Esophagus (tissue), 2 donors: ENCODE measurements around the gene RNASE7. TPM values are rescaled to one million over a fixed set of nuclear protein-coding genes. Genes with fewer than 3 reads are reported as not detected.

ENCODE experiments used
- H3K27ac ChIP-seq, 2 donors: one replicate each; pipeline ENCODE4 v1.5.1; 2013; ENCODE audit warnings: low read depth in 2 of 2, mild to moderate bottlenecking in 2 of 2, inconsistent platforms in 1 of 2, low read length in 1 of 2, moderate library complexity in 1 of 2
- H3K27me3 ChIP-seq, 2 donors: one replicate each; pipeline ENCODE4 v1.6.1; 2013; ENCODE audit warnings: low read length in 2 of 2, control low read depth in 1 of 2, mild to moderate bottlenecking in 1 of 2; ENCODE audit not compliant: insufficient read depth in 2 of 2, control insufficient read depth in 1 of 2
- H3K36me3 ChIP-seq, 2 donors: one replicate each; pipeline ENCODE4 v1.6.1; 2013; ENCODE audit warnings: low read length in 1 of 2; ENCODE audit not compliant: control insufficient read depth in 2 of 2, insufficient read depth in 2 of 2
- H3K4me1 ChIP-seq, 2 donors: one replicate each; pipeline ENCODE4 v1.6.1; 2013; ENCODE audit warnings: low read length in 1 of 2; ENCODE audit not compliant: control insufficient read depth in 2 of 2, insufficient read depth in 2 of 2
- H3K4me3 ChIP-seq, 2 donors: one replicate each; pipeline ENCODE4 v1.5.1; 2013; ENCODE audit warnings: low read length in 2 of 2, mild to moderate bottlenecking in 2 of 2, low read depth in 1 of 2, moderate library complexity in 1 of 2
- H3K9me3 ChIP-seq, 2 donors: one replicate each; pipeline ENCODE4 v1.6.1; 2013; ENCODE audit warnings: mild to moderate bottlenecking in 2 of 2, low read depth in 1 of 2, low read length in 1 of 2, moderate library complexity in 1 of 2; ENCODE audit not compliant: control insufficient read depth in 2 of 2, insufficient read depth in 1 of 2
- WGBS, 2 donors: extraction: QIAGEN DNeasy Blood & Tissue Kit; methylation state at CpG; one replicate each; pipeline ENCODE4 v1.1.7; 2013; 5-methylcytosine and 5-hydroxymethylcytosine counted together
- polyA plus RNA-seq, 2 donors: library from polyadenylated mRNA; stranded (reverse); fragments of 200-250 nt; gene quantifications; one replicate each; pipeline ENCODE4 v1.2.3, GENCODE V29; 2013
- donor health status: healthy with polysubstance abuse.
- donor health status: Bipolar disorder and iron deficiency.

Gene RNASE7
- polyA plus RNA-seq, 2 donors = 33.9 to 92.8 TPM

DNA sequence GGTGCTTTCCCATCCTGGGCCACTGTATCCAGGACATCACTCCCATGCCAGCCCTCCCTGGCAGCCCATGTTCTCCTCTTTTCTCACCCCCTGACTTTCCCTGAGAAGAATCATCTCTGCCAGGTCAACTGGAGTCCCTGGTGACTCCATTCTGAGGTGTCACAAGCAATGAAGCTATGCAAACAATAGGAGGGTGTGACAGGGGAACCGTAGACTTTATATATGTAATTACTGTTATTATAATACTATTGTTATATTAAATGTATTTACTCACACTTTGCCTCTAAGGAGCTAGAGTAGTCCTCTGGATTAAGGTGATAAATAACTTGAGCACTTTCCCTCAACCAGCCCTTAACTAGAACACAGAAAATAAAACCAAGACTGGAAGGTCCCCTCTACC is 47.1 kb downstream of the RNASE7 start:
- Histone ChIP-seq H3K27me3 (no peaks in the 10 kb centered on the region), H3K27ac (no peak overlapping the region), H3K4me3 (no peak overlapping the region), H3K4me1 (no peaks in the 10 kb centered on the region), H3K36me3 (peaks cover 3 to 28% of the 10 kb centered on the region in 2 donors), H3K9me3 (no peaks in the 10 kb centered on the region)
- WGBS, 2 donors = 38 to 40% methylated on average over 1 of the region's 1 CpG

GRCh38 chr14:21089877-21090193 is 47.7 kb downstream of the RNASE7 start:
- H3K27ac ChIP-seq = no peak overlapping the region
- 75 to 82% methylated on average over 5 of the region's 5 CpGs for WGBS, 2 donors
- H3K4me1 ChIP-seq = no peaks in the 10 kb centered on the region
- H3K4me3 ChIP-seq = no peak overlapping the region
- H3K9me3 ChIP-seq = no peaks in the 10 kb centered on the region
- no peaks in the 10 kb centered on the region for H3K27me3 ChIP-seq
- H3K36me3 ChIP-seq = peaks cover 3 to 27% of the 10 kb centered on the region in 2 donors

GRCh38 chr14:21090194-21090939 is 48.2 kb downstream of the RNASE7 start:
- H3K27me3 ChIP-seq = no peaks in the 10 kb centered on the region
- WGBS, 2 donors = 88 to 90% methylated on average over 41 to 45 of the region's 45 CpGs
- peaks cover 3 to 27% of the 10 kb centered on the region in 2 donors for H3K36me3 ChIP-seq
- H3K27ac ChIP-seq = no peak overlapping the region
- H3K4me3 ChIP-seq = no peak overlapping the region
- no peaks in the 10 kb centered on the region for H3K4me1 ChIP-seq
- no peaks in the 10 kb centered on the region for H3K9me3 ChIP-seq

DNA sequence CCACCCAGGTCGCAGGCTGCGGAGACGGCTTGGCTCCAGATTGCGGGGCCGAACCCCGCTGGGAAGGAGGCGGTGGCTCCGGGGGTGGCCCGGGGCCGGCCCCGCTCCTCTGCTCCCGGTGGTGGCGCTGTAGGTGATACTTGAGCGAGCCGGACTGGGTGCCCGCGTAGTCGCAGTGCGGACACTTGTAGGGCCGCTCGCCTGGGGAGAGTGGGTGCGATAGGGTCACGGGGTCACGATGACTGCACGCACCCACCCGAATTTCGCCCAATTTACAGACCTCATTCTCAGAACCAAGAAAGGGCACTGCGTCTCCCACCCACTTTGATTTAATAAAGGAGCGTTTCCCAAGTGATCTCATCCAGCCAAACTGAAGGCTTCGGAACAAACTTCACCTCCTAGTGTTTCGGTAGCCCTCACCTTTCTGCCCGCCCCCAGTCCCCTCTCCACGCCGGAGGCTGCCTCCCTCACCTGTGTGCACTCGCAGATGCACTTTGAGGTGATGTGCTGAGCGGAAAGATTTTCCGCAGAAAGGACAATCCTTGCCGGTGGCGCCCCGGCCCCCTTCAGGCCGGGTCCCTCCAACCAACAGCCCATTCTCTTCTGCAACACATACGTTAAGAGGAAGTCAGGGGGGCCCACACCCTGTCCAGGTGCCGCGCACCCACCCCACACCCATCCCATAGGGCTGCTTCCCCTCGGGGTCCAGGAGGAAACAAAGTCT is 48.9 kb downstream of the RNASE7 start:
- H3K4me3 ChIP-seq = no peak overlapping the region
- H3K27me3 ChIP-seq = no peaks in the 10 kb centered on the region
- H3K9me3 ChIP-seq = no peaks in the 10 kb centered on the region
- no peaks in the 10 kb centered on the region for H3K4me1 ChIP-seq
- WGBS, 2 donors = 92% methylated on average over 45 of the region's 45 CpGs
- H3K27ac ChIP-seq = no peak overlapping the region
- H3K36me3 ChIP-seq = peaks cover 3 to 27% of the 10 kb centered on the region in 2 donors

DNA sequence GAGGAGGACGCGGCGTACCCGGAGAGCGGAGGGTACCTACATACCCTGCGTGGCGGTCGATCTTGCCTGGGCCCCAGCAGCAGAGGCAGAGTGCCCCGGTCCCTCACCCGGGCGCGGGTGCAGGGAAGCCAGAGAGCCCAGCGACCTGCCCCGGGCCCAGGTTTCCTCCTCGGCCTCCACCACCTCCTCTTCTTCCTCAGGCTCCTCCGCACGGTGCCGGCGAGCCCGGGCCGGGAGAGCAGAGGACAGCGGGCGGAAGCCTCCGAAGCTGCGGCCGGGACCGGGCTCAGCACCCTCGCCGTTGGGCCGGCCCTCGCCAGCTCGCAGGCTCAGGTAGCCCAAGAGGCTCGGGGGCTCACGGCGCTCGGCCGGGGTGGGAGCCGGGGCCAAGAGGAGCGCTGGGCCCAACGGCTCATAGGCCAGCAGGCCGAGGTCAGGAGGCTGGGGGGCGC is 49.7 kb downstream of the RNASE7 start:
- H3K4me3 ChIP-seq = no peak overlapping the region
- H3K4me1 ChIP-seq = no peaks in the 10 kb centered on the region
- peaks cover 3 to 27% of the 10 kb centered on the region in 2 donors for H3K36me3 ChIP-seq
- WGBS, 2 donors = 90 to 92% methylated on average over 41 to 42 of the region's 42 CpGs
- H3K27me3 ChIP-seq = no peaks in the 10 kb centered on the region
- H3K9me3 ChIP-seq = no peaks in the 10 kb centered on the region
- H3K27ac ChIP-seq = no peak overlapping the region

- no peaks in the 10 kb centered on the region for H3K27me3 ChIP-seq
- H3K27ac ChIP-seq = no peak overlapping the region
- H3K9me3 ChIP-seq = no peaks in the 10 kb centered on the region
- peaks cover 3 to 27% of the 10 kb centered on the region in 2 donors for H3K36me3 ChIP-seq
- no peak overlapping the region for H3K4me3 ChIP-seq
- H3K4me1 ChIP-seq = peaks cover 0 to under 1% of the 10 kb centered on the region in 2 donors
- WGBS, 2 donors = 49 to 53% methylated on average over 55 to 59 of the region's 59 CpGs
Measured at GRCh38 chr14:21092273-21093011, 50.3 kb downstream of the RNASE7 start.

GRCh38 chr14:21093018-21093417 is 50.9 kb downstream of the RNASE7 start:
- Histone ChIP-seq H3K36me3 (peaks cover 3 to 27% of the 10 kb centered on the region in 2 donors), H3K4me1 (peaks cover 0 to 2% of the 10 kb centered on the region in 2 donors), H3K27me3 (no peaks in the 10 kb centered on the region), H3K4me3 (no peak overlapping the region), H3K9me3 (no peaks in the 10 kb centered on the region), H3K27ac (no peak overlapping the region)
- 80 to 88% methylated on average over 36 of the region's 36 CpGs for WGBS, 2 donors

Other genes starting within 250 kb of the RNASE7 start
- 10 to 100 TPM; 21.7 to 46.5 TPM for gene RNASE1, start 239.5 kb upstream of the RNASE7 start, polyA plus RNA-seq
- gene RNASE3, start 151.0 kb upstream of the RNASE7 start, polyA plus RNA-seq = under 1 TPM in 1 of 2 donors, not detected in 1; 0.09 TPM
- under 1 TPM; 0.29 to 0.46 TPM for gene RNASE2, start 86.9 kb upstream of the RNASE7 start, polyA plus RNA-seq
- 10 to 100 TPM; 55.1 to 56.3 TPM for gene METTL17, start 52.4 kb upstream of the RNASE7 start, polyA plus RNA-seq
- gene SLC39A2, start 43.1 kb upstream of the RNASE7 start, polyA plus RNA-seq = 10 to 100 TPM in 1 of 2 donors, 1 to 10 TPM in 1; 8.2 to 20.3 TPM
- 100 to 1,000 TPM; 131 to 252 TPM for gene NDRG2, start 17.3 kb upstream of the RNASE7 start, polyA plus RNA-seq
- under 1 TPM in 1 of 2 donors, not detected in 1; 0.14 TPM for gene TPPP2, start 12.1 kb upstream of the RNASE7 start, polyA plus RNA-seq
- gene RNASE13, start 7.6 kb upstream of the RNASE7 start, polyA plus RNA-seq = not detected
- gene RNASE8, start 15.5 kb downstream of the RNASE7 start, polyA plus RNA-seq = not detected
- gene ARHGEF40, start 27.9 kb downstream of the RNASE7 start, polyA plus RNA-seq = 1 to 10 TPM; 1.8 to 3.0 TPM
- 10 to 100 TPM; 39.9 to 42.2 TPM for gene ZNF219, start 56.3 kb downstream of the RNASE7 start, polyA plus RNA-seq
- gene TMEM253, start 58.7 kb downstream of the RNASE7 start, polyA plus RNA-seq = 1 to 10 TPM; 1.6 to 1.8 TPM
- not detected for gene OR5AU1, start 113.7 kb downstream of the RNASE7 start, polyA plus RNA-seq
- 100 to 1,000 TPM; 431 to 699 TPM for gene HNRNPC, start 227.1 kb downstream of the RNASE7 start, polyA plus RNA-seq
- gene RPGRIP1, start 237.7 kb downstream of the RNASE7 start, polyA plus RNA-seq = under 1 TPM; 0.11 to 0.14 TPM